ENCODE results near the gene PICK1. TPM values are rescaled to one million over a fixed set of nuclear protein-coding genes. Genes with fewer than 3 reads are reported as not detected.

PICK1 gene
- total RNA-seq, 1 donor from 2014 or later, result 21.1 TPM

DNA sequence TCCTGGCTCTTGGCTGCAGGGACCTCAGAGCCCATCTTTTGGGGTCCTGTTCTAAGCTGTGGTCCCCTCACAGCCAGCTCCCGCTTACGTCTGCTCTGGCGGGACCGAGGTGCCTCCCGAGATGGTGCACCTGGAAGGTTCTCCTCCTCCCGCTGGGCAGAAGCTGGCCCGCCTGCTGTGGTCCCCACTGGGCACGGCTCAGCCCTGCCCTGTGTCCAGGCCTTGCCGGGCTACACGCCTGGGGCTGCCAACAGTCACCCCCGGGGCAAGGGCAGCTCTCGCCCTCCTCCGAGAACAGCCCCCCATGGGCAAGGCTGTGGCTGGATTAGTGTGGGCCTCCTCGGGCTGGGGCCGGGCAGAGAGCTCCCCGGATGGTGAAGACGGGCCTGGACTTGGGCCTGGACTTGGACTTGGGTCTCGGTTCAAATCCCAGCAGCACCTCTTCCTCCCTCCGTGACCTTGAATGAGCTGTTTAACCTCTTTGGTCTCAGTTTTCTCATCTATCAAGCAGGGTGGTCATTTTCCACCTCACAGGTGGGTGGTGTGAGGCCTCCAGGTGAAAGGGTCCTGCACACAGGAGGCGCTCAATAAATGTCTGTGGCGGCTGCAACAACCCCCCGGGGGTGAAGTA is 52.3 kb downstream of the PICK1 start:
- DNase-seq (ENCODE audit: extremely low spot score in 2 of 2), result no peak
- no peaks in the 10 kb centered on the region for H3K36me3 ChIP-seq
- TF ChIP-seq POLR2AphosphoS5 (IDR thresholded peaks at IDR 0.05; ENCODE audit: insufficient read depth in 1 of 2, low read depth in 1 of 2) (no peak), POLR2A (IDR thresholded peaks at IDR 0.05) (no peak)
- TF ChIP-seq, protein P1, sequence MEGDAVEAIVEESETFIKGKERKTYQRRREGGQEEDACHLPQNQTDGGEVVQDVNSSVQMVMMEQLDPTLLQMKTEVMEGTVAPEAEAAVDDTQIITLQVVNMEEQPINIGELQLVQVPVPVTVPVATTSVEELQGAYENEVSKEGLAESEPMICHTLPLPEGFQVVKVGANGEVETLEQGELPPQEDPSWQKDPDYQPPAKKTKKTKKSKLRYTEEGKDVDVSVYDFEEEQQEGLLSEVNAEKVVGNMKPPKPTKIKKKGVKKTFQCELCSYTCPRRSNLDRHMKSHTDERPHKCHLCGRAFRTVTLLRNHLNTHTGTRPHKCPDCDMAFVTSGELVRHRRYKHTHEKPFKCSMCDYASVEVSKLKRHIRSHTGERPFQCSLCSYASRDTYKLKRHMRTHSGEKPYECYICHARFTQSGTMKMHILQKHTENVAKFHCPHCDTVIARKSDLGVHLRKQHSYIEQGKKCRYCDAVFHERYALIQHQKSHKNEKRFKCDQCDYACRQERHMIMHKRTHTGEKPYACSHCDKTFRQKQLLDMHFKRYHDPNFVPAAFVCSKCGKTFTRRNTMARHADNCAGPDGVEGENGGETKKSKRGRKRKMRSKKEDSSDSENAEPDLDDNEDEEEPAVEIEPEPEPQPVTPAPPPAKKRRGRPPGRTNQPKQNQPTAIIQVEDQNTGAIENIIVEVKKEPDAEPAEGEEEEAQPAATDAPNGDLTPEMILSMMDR (IDR thresholded peaks at IDR 0.05), result no peak
- H3K4me3 ChIP-seq, result no peak overlapping the region
- no peaks in the 10 kb centered on the region for H3K9me3 ChIP-seq
- no peaks in the 10 kb centered on the region for H3K27me3 ChIP-seq
- H3K27ac ChIP-seq, result no peak overlapping the region
- peaks cover 2% of the 10 kb centered on the region for H3K4me1 ChIP-seq
- intact Hi-C loops (cut with DNase I), result loop anchor here (10.0 kb wide), 1 partner anchor 245 kb away; no protein-coding TSS in a partner anchor

DNA sequence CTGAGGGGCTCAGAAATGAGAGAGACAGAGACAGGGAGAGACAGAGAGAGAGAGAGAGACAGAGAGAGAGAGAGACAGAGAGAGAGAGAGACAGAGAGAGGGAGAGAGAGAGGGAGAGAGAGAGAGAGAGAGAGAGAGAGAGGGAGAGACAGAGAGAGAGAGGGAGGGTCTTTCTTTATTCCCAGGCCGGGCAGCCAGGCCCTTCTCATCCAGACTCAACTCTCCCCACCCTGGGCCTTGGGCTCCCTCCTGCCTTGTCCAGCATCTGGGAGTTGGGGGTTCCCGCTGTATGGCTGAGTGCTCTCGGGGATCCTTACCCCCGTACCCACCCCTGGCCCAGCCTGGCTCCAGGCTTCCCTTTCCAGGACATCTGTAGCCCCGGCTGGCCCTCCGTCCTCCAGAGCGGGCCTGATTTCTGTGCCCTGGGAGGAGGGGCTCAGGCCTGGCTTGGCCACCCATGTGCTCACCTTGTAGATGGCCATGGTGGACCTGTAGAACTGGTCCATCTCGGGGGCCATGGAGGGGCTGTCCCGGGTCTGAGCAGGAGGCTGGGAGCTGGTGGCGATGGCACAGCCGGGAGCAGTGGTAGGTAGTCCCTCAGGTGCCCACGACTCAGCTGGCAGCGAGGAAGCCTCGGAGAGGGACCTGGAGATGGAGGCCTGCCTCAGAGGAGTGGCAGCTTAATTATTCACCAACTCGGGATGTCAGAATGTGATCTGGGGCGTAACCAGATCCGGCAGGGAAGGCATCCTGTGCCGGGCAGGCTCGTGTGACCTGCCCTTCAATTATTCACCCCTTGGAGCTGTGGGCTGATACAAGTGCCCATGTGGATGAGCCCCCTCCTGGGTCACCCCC is 53.0 kb downstream of the PICK1 start, which contains the start of gene BAIAP2L2:
BAIAP2L2 (minus strand) TSS at position 677 of the 855 bp plus-strand sequence; CDS start at position 518, 159 bp downstream.
- Histone ChIP-seq H3K36me3 (no peaks in the 10 kb centered on the region), H3K27me3 (no peaks in the 10 kb centered on the region), H3K27ac (no peak within 1 kb of the TSS), H3K4me1 (peaks cover 5% of the 10 kb centered on the region), H3K4me3 (no peak within 1 kb of the TSS), H3K9me3 (no peaks in the 10 kb centered on the region)
- DNase-seq (ENCODE audit: extremely low spot score in 2 of 2), result no peak
- intact Hi-C loops (cut with DNase I), result loop anchor here (10.0 kb wide), 1 partner anchor 245 kb away; no protein-coding TSS in a partner anchor
- TF ChIP-seq POLR2AphosphoS5 (IDR thresholded peaks at IDR 0.05; ENCODE audit: insufficient read depth in 1 of 2, low read depth in 1 of 2) (no peak), POLR2A (IDR thresholded peaks at IDR 0.05) (no peak)
- TF ChIP-seq, protein P1 (IDR thresholded peaks at IDR 0.05), result no peak

DNA sequence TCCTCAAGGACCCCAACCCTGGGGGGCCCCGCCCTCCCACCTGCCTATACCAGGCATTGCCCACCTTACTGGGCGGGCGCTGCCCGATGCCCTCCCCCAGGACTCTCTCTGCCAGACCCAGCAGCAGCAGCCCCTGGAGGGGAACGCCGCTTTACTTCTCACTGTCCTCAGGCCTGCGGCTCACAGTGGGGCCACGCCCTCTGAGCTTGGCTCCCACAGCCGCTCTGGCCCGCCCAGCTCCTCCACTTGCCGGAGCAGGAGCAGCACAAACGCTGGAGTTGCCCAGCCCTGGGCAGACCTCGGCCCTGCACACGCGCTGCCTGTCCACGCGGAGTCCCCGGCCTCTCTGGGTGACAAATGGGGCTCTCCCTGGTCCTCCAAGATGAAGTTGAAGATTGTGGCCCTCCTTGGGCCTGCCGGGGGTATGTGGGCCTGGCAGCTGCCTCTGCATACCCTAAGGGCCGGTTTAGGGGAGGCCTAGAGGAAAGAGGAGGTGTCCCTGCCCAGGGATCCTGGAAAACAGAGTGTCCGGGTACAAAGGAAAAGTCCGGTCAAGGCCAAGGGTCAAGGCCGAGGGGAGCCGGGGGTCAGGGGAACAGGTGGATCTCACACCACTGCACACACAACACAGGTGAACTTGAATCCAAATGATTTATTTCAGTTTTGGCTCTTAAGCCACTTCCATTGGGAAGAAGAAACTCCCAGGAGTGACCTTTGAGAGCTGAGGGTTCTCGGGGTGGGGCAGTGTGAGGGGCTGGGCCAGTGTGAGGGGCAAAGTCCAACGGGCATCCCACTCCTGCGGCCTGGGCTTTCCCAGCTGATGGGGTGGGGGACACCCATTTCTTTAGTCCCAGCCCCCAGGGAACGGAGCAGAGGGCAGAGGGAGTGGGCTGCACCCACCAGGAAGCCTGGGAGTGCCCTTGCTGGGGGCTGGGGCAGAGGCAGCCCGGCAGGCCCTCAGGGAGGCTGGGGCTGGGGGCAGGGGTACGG is 54.0 kb downstream of the PICK1 start:
- Histone ChIP-seq H3K27ac (no peak overlapping the region), H3K9me3 (no peaks in the 10 kb centered on the region), H3K27me3 (no peaks in the 10 kb centered on the region), H3K36me3 (no peaks in the 10 kb centered on the region), H3K4me1 (peaks cover 5% of the 10 kb centered on the region), H3K4me3 (no peak overlapping the region)
- intact Hi-C loops (cut with DNase I), result loop anchor here (10.0 kb wide), 1 partner anchor 244 kb away; no protein-coding TSS in a partner anchor
- no peak for DNase-seq (ENCODE audit: extremely low spot score in 2 of 2)
- TF ChIP-seq POLR2AphosphoS5 (IDR thresholded peaks at IDR 0.05; ENCODE audit: insufficient read depth in 1 of 2, low read depth in 1 of 2) (no peak), POLR2A (IDR thresholded peaks at IDR 0.05) (no peak)
- TF ChIP-seq, protein P1 (IDR thresholded peaks at IDR 0.05), result no peak

DNA sequence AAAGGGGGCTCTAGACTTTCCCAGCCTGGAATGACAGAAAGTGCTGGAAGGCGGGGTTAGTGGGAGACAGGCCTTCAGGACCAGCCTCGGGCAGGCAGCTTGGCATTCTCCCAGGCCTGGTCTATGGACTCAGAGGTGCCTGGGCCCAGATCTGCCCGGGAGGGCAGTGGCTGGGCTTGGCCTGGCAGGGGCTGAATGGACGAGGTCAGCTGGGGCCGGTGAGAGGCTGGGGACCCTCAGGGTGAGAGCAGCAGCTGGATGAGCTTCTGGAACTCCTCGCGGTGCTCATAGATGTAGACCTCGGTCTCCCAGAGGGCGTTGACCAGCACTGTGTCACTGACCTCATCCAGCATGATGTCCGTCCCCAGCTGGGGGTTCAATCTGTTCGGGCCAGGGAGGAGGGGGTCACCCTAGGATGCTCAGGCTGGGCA is 54.7 kb downstream of the PICK1 start:
- TF ChIP-seq, protein P1 (IDR thresholded peaks at IDR 0.05), result no peak
- TF ChIP-seq POLR2A (IDR thresholded peaks at IDR 0.05), result no peak
- TF ChIP-seq POLR2AphosphoS5 (IDR thresholded peaks at IDR 0.05; ENCODE audit: insufficient read depth in 1 of 2, low read depth in 1 of 2), result no peak
- intact Hi-C loops (cut with DNase I), result loop anchor here (10.0 kb wide), 1 partner anchor 243 kb away; no protein-coding TSS in a partner anchor
- Histone ChIP-seq H3K4me3 (no peak overlapping the region), H3K36me3 (no peaks in the 10 kb centered on the region), H3K27ac (no peak overlapping the region), H3K27me3 (no peaks in the 10 kb centered on the region), H3K9me3 (no peaks in the 10 kb centered on the region), H3K4me1 (peaks cover 5% of the 10 kb centered on the region)
- DNase-seq (ENCODE audit: extremely low spot score in 2 of 2), result no peak

Data from vagina (tissue), 2 donors.